ENCODE results near the gene C1orf232. TPM values are rescaled to one million over a fixed set of nuclear protein-coding genes. Genes with fewer than 3 reads are reported as not detected.

C1orf232 gene
- total and polyA plus RNA-seq, 2 of the 8 experiments (the other 6 are each of a cell fraction or from before 2014, with no cell fraction given): not detected

DNA sequence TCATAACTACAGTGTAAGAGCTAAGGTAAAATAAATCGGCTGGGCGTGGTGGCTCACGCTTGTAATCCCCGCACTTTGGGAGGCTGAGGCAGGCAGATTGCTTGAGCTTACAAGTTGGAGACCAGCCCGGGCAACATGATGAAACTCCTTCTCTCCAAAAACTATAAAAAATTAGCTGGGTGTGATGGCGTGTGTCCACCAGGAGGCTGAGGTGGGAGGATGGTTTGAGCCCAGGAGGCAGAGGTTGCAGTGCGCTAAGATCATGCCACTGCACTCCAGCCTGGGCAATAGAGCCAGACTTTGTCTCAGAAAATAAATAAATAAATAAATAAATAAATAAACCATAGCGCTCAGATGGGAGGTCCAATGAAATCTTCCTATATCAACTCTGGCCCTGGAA is 26.6 kb downstream of the C1orf232 start:
- 94% methylated on average over 8 of the region's 8 CpGs; no CpG with 5 or more reads in 1 of the 2 experiments for WGBS, 2 experiments (ENCODE audit: extremely low coverage in 1 of 2, insufficient coverage in 1 of 2, insufficient read length in 1 of 2, insufficient replicate concordance in 2 of 2, low coverage in 1 of 2, low lambda C conversion rate in 2 of 2, missing lambda C conversion rate in 1 of 2)
- no peak overlapping the region for H3K4ac ChIP-seq (replicated peaks; ENCODE audit: insufficient read length, low read depth, low read length)
- no peak overlapping the region for H4K8ac ChIP-seq (ENCODE audit: extremely low read depth, insufficient read depth, low read length)
- ChIA-PET CTCF (ENCODE audit: partially characterized antibody) (interaction anchor here (0.6 to 11.2 kb wide), 15 partner anchors 10 to 1187 kb away, joined by 3 to 154 read pairs (median 5); partner anchors contain the start of gene SLC30A2), POLR2A (ENCODE audit: partially characterized antibody) (no interaction called here)
- peaks cover 0 to 7% (median 3%) of the 10 kb centered on the region in 4 experiments; a peak in 3 of 7 replicates for H3K27me3 ChIP-seq (replicated peaks in 1 of 4; ENCODE audit: control insufficient read depth in 3 of 4, extremely low read depth in 1 of 4, insufficient read depth in 3 of 4, low read length in 3 of 4)
- no peak overlapping the region for H2BK15ac ChIP-seq (ENCODE audit: low read length)
- no peak overlapping the region for H2AFZ ChIP-seq (ENCODE audit: low read length)
- H4K20me1 ChIP-seq (replicated peaks in 1 of 2; ENCODE audit: control insufficient read depth in 1 of 2, insufficient read depth in 2 of 2, low read length in 2 of 2): no peaks in the 10 kb centered on the region
- no peak overlapping the region for H2BK120ac ChIP-seq (replicated peaks; ENCODE audit: low read depth, low read length)
- peak in 1 of 2 experiments; percentile 35 for DNase-seq (ENCODE audit: low read depth in 1 of 2, low spot score in 2 of 2)
- FAIRE-seq: no peak
- H2BK5ac ChIP-seq (ENCODE audit: low read depth, low read length): no peak overlapping the region
- no peak overlapping the region for H3K23ac ChIP-seq (ENCODE audit: insufficient read length)
- no peak overlapping the region for H3K4me2 ChIP-seq (ENCODE audit: insufficient read depth in 1 of 2, low read depth in 2 of 2, low read length in 2 of 2)
- H3K4me1 ChIP-seq (replicated peaks in 1 of 4; ENCODE audit: control insufficient read depth in 3 of 4, insufficient read depth in 4 of 4, low read length in 3 of 4): no peaks in the 10 kb centered on the region
- H3K27ac ChIP-seq (ENCODE audit: low read depth, low read length): no peak overlapping the region
- TF ChIP-seq RBBP5 (IDR thresholded peaks at IDR 0.05; ENCODE audit: borderline replicate concordance, low read depth, low read length): no peak
- no peak for TF ChIP-seq FOSL1 (IDR thresholded peaks at IDR 0.05; ENCODE audit: insufficient read depth, low read depth, low read length)
- TF ChIP-seq YY1 (IDR thresholded peaks at IDR 0.05; ENCODE audit: low read depth, low read length): no peak
- TF ChIP-seq CREB1 (IDR thresholded peaks at IDR 0.05): no peak
- TF ChIP-seq NANOG (IDR thresholded peaks at IDR 0.05; ENCODE audit: insufficient read depth, low read depth, low read length, poor library complexity, severe bottlenecking): no peak
- TF ChIP-seq RNF2 (IDR thresholded peaks at IDR 0.05; ENCODE audit: borderline replicate concordance, low read depth, low read length, missing control alignments, poor library complexity, severe bottlenecking): no peak
- TF ChIP-seq SRF (IDR thresholded peaks at IDR 0.05; ENCODE audit: low read depth, low read length): no peak
- no peak for TF ChIP-seq HDAC2 (IDR thresholded peaks at IDR 0.05; ENCODE audit: borderline replicate concordance in 1 of 2, low read depth in 2 of 2, low read length in 2 of 2)
- TF ChIP-seq CTBP2 (IDR thresholded peaks at IDR 0.05; ENCODE audit: borderline replicate concordance, insufficient read depth, insufficient read length, low read length): no peak
- TF ChIP-seq TBP (IDR thresholded peaks at IDR 0.05; ENCODE audit: low read depth, low read length): no peak
- H4K5ac ChIP-seq (ENCODE audit: insufficient read length, low read depth, low read length): no peak overlapping the region
- H2BK12ac ChIP-seq (ENCODE audit: low read depth, low read length): no peak overlapping the region
- no peak overlapping the region for H3K14ac ChIP-seq (ENCODE audit: insufficient read length)
- no peak overlapping the region for H4K91ac ChIP-seq (replicated peaks; ENCODE audit: insufficient read length, low read length)
- H2AK5ac ChIP-seq (ENCODE audit: low read depth, low read length): no peak overlapping the region
- no peak overlapping the region for H3K56ac ChIP-seq (replicated peaks; ENCODE audit: insufficient read length, low read depth, low read length)
- no peak overlapping the region for H3K9ac ChIP-seq (replicated peaks in 1 of 4; ENCODE audit: extremely low read depth in 1 of 4, low read depth in 3 of 4, low read length in 3 of 4)
- no peak overlapping the region for H2BK20ac ChIP-seq (ENCODE audit: low read length)
- no peaks in the 10 kb centered on the region for H3K79me1 ChIP-seq (ENCODE audit: low read depth, low read length)
- H3K36me3 ChIP-seq (ENCODE audit: control insufficient read depth in 2 of 4, insufficient read depth in 4 of 4, low read length in 3 of 4): no peaks in the 10 kb centered on the region
- no peak overlapping the region for H3K4me3 ChIP-seq (ENCODE audit: extremely low read depth in 1 of 4, insufficient read depth in 2 of 4, low read depth in 3 of 4, low read length in 4 of 4)
- H3K18ac ChIP-seq (ENCODE audit: extremely low read depth, low read length): no peak overlapping the region
- H3K23me2 ChIP-seq (ENCODE audit: low read depth, low read length): no peaks in the 10 kb centered on the region
- H3K79me2 ChIP-seq (ENCODE audit: control insufficient read depth in 1 of 2, insufficient read depth in 2 of 2, low read length in 2 of 2): no peaks in the 10 kb centered on the region
- no peaks in the 10 kb centered on the region for H3K9me3 ChIP-seq (ENCODE audit: insufficient read depth in 2 of 2, low read depth in 1 of 2, low read length in 1 of 2)

Data from H1 (cell line).